ENCODE measurements around the gene THRA.

Gene THRA

DNA sequence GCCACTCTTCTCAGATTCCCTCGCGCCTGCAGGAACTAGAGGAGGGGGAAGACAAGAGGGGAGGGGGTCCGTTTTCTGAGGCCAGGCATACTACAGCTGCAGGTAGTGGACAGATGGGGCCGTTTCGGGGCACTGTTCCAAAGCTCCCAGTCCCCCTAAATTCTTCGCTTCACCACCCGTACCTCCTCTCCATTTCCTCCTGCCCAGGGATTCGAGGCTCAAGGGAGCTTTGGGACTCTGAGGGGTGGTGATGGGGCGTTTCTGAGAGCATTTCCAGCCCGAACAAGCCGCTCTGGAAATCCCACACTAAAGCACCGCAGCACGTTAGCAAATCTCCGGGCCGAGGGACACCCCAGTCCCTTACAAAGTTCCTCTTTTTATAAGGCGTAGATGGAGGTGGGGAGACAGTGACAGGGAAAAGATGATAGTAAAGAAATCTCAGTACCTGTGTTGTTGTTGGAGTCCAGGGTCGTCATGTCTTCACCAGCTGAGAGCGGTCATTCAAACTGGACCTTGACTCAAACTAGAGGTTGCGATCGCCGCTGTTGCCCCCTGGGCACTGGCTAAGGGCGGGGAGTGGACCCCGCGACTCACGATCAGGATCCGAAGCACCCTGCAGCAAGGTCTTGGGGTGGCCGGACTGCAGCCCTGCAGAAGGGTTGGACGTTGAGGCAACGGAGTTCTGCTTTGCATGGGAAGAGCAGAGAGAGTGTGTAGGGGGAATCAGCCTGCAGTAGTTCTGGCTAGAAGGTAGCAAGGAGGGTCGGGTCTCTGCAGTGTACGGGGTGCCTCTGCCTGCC is 37.1 kb downstream of the THRA start:
- DNase-seq (ENCODE audit: low read depth, low spot score) = no peak

DNA sequence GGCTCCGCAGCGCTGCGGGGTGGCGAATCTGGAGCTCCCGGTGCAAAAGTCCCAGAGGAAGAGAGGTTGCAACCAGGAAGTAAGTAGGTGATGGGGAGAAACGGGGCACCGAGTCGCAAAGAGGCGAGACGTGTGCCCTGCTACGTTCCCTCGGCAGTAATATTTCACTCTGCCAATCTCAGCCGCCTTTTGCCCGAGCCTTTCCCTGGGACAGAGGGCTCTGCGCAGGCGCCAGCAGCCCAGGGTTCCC is 37.6 kb downstream of the THRA start, which contains the start of gene NR1D1:
TSS of gene NR1D1 (minus strand) at position 171 of the 250 bp plus-strand sequence. CDS start 495 bp downstream, outside the sequence.
- DNase-seq (ENCODE audit: low read depth, low spot score) = no peak

DNA sequence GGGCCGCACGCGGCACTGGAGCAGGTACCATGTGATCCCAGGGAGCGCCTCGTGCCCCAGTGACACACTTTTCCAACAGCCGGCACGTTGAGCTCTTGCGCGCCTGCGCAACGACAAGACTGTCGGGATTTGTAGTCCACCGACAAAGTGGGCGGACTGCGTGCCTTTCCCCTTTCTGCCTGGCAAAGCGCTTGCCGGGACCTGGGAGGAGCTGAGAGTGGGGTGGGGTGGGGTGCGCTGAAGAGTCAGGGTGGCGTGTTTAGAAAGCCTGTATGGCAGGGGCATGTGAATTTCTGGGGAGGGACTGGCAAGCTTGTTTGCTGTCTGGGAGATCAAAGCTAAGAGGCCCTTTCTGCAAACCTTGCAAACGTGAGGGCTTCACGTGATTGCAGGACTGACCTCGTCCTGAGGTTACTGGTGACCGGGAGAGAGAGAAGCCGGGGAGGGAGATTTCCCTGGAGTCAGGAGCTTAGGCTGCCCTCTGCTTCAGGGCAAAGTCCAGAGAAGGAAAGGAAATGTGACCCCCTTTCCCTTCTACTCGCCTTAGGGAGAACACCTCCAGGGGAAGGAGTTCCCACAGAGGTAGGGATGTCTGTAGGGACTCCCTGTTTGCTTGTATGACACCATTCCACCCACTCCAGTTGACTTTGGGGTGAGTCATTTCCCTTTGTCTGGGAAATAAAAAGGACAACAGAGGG is 38.1 kb downstream of the THRA start:
- DNase-seq (ENCODE audit: low read depth, low spot score) = peak; percentile 94

DNA sequence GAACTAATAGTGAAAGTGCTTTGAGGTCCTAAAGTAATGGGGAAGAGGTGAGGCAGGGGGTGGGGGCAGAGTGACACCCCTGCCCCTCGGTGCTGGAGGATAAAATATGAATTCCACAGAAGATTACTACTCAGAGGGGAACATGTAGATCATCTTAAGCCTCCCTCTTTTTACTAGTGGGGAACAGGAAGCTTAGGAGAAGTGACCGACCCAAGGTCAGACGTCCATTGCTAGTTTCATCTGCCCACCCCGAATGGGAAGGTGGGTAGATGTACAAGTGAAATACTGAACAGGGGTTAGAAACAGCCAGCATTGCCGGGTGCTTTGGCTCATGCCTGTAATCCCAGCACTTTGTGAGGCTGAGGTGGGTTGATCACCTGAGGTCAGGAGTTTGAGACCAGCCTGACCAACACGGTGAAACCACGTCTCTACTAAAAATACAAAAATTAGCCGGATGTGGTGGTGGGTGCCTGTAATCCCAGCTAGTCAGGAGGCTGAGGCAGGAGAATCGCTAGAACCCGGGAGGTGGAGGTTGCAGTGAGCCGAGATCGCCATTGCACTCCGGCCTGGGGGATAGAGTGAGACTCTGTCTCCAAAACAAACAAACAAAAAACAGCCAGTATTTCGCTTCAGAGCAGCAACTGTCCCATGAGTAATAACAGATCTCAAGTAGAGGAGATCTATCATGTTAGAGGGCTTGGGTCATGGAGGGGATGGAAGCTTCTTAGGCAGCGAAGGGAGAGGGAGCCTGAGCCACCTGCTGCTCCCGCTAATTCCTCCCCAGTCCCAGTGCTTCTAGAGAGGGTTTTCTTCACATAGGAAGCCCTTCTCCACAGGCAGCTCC is 38.8 kb downstream of the THRA start:
- DNase-seq (ENCODE audit: low read depth, low spot score) = no peak

DNA sequence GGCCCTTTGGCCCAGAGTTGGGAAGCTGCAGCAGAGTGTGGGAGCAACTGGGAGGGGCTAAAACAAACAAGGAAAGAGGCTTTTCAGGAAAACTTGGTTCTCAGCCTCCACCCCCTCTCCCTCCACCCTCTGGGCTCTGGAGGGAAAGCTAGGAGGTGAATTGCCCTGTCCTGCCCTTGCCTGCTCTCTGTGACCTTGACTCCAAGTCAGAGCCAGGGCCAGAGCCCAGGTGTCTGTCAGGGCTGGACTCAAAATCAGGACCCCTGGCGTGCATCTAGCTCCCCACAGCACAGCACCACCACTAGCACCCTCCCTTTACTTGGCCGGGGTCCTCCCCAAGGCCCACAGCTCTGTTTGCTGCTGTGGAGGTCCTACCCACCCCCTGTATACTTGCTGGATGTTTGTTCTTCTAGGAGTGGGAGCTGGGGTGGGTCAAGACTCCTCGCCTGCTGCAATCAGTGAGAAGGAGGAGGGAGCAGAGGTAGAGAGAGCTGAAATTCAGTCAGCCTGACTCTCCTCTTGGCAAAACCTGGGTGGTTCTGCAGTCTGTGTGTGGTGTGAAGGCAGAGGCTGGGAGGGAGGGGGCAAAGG is 40.4 kb downstream of the THRA start:
- no peak for DNase-seq (ENCODE audit: low read depth, low spot score)

DNA sequence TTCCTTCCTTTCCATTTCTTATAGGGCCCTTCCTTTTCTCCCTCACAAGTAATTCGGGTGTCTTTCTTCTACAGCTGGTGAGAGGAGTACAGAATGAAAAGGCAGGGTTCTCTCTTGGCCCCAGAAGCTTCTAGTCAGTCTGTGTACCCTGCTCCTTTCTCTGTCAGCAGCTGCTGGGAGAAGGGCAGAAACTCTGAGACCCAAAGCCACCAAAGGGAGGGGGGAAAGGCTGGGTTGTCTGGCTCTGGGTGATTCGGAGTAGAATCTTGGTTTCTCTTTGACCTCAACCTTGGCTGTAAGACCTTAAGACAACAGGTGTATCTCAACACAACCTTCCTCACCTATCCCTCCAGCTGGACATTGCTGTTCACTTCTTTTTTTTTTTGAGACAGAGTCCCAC is 40.9 kb downstream of the THRA start:
- no peak for DNase-seq (ENCODE audit: low read depth, low spot score)

DNA sequence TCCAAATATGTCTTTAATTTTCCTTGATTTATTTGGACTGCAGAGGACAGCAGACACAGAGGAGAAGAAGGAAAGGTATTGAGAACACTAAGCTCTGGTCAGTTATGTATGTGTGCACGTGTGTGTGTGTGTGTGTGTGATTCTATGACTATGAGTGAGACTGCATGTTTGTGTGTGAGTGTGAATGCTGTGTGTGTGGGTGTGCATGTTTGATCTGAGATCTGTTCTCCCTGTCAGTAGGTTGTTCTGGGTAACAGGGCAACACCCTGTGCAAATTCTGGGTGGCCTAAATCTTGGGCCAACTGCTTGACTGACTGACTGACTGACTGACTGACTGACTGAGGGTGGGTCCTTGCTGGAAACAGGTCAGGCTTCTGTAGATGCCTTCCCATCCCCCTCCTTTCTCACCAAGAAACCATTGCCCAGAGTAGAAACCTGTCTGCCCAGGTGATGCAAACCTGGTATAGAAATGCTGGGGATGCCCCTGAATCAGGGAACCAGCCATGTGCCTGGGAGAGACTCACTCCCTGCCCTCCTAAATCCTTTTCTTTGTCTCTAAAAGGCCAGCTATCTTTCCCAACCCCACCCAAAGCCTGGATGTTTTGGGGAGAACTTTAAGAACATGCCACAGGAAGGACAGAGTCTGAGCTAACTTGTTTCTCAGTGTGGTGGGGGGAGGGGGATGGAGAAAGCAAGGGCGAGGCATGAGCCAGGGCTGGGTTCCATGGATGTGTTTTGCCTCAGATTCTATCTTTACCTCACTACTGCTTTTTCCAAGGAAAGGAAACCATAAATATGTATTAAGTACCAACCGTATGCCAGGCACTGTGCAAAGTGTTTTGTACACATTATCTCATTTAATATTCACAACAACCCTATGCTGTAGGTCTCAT is 42.1 kb downstream of the THRA start:
- DNase-seq (ENCODE audit: low read depth, low spot score) = no peak

DNA sequence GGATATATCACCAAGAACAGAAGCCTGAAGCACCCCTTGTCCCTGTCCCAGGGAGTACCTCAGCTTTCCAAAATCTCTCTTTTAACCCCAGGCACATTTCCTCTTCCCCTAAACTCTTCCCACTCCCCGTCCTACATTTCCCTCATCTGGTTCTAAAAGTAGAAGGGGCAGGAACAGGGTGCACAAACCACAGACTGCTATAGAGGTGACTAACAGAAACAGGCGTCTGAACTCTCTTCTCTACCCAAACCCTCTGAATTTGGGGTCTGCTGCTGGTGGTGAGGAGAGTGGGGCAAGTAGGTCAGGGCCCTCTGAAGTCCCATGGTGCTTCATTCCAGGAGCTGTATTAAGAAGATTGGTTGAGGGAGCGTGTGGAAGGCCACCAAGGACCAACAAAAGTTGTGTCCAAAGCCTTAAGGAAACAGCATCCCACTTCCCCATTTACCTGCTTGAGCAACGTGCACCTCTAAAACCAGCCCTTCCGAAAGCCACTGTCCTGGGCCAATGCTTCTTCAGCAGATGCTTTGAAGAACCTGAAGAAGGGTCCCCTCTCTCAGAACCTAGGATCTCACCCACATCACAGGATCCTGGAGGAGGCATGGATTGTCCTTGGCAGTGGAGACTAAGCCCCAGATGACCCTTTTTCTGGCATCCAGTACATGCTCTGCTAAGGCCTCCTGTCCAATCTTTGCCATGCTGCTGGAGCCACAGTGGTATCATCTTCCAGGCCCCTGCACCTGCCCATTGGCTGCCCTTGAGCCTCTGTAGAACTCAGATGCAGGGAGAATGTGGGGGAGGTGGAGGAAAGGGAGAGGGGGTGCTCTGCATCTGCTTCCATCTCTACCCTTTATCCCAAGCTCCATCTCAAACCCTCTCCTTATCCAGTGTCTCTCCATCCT is 43.3 kb downstream of the THRA start:
- no peak for DNase-seq (ENCODE audit: low read depth, low spot score)

DNA sequence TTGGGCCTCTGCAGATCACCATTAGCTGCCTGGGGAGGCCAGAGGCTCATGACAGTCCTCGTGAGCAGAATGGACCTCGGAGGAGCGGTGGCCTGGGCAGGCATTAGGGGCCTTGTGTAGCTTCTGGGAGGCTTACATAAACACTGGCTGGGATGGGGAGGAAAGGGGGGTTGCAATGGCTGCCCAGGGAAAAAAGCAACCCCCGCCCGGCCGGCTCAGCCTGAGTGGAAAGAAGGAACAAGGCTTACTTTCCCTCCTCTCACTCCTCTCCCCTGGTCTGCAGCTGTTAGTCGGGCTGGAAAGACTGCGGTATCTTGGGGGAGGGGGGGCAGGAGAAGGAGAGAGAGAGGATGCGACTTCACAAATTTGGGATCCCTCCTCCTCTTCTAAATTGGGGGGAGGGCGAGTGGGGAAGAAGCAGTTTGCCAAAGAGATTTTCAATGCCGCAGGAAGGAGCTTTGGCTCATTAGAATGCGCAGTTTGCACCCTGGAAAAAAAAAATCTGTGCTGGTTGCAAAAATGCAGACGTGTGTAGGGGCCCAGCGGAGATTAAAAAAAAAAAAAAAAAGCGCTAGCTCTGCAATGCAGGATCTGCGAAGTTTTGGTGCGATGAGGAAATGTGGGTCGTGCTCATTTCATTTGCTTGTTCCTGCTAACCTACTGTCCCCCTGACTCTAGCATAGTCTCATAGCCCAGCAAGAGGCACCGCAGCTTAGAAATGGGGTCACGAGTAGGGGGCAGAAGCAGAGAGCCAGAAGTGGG is 44.2 kb downstream of the THRA start:
- DNase-seq (ENCODE audit: low read depth, low spot score) = no peak

DNA sequence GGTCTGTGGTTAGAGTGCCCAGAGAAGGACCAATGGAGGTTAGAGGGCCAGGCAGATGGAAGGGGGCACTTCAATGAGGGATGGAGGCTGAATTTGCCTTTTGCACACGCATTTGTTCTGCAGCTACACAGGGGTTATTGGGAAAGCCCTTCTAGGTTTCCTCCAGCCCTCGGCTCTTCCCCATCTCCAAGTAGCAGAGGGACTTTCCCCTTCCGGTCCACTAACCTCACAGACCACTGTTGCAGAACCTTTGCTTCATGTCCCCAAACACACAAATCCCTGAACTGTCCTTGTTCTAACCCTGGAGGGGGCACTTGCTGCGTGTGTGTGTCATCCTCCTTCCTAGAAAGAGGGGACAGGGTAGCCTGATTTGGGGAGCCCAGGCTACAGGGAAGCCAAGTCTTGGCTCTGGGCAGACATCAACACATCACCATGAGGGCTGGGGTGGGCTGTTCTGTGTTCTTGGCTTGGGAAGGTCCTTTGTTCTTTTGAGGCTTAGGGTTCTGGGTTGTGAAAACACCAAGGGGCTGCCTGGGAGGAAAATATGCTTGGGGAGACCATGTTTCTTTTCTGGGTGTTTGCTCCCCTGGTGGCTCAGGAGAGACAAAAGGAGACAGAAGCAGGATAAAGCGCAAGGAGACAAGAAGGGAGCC is 44.9 kb downstream of the THRA start:
- DNase-seq (ENCODE audit: low read depth, low spot score) = no peak

DNA sequence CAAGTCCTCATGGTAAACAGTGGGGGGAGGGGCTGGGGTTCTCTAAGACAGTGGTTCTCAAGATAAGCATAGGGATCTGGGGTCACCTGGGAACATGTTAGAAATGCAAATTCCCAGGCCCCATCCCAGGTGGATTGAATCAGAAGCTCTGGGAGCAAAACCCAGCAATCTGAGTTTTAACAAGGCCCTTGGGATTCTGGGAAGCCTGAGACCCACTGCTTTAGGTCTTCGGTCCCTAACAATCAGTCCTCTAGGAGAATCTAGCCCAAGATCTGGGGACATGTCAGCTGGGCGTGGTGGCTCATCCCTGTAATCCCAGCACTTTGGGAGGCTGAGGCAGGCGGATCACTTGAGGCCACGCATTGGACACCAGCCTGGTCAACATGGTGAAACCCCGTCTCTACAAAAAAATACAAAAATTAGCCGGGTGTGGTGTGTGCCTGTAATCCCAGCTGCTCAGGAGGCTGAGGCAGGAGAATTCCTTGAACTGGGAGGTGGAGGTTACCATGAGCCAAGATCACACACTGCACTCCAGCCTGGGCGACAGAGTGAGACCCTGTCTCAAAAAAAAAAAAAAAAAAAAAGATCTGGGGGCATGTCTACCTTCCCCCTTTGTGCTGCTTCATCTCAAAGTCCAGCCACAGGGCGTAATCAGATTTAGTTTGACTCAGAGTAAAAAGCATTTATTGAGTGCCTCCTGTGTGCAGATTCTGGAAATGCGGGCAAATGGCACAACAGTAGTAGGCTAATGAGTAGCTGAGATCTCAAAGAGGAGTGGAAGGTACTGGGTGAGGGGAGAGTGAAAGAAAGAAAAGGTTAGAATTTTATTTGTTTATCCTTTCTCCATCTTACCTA is 46.4 kb downstream of the THRA start:
- no peak for DNase-seq (ENCODE audit: low read depth, low spot score)

DNA sequence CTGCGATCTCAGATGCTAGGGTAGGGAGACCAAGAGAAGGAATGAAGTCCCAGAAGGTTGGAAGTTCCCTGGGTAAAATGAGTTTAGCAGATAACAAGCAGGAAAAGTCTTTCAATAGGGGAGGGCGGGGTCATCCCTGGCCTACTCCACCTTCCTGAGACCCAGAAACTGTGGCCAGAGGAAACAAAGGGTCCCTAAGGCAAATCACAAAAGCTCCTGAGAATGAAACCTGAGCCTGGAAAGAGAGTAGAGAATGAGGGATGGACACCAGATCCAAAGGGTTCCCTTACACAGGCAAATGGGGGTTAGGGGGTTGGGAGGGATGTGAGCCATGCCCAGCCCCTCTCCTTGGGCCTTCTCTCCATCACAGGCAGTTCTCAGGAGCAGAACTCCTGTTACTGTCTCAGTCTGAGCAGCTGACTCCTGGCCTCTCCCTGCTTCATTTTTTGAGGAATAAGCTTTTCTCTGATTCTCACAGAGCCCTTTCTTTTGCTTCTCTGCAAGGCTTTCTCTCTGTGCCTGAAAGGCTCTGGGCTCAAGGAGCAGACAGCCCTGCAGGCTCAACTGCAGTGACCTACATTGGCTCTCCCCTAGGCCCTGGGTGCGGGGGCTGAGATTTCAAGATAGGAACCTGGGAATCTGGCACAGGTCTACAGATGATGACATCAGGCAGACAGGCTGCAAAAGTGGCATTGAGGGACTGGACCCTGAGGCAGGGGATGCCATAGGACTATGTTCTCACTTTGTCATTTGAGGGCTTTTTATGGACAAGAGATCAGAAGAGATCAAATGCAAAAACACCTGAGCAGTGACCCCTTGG is 47.5 kb downstream of the THRA start:
- DNase-seq (ENCODE audit: low read depth, low spot score) = no peak

DNA sequence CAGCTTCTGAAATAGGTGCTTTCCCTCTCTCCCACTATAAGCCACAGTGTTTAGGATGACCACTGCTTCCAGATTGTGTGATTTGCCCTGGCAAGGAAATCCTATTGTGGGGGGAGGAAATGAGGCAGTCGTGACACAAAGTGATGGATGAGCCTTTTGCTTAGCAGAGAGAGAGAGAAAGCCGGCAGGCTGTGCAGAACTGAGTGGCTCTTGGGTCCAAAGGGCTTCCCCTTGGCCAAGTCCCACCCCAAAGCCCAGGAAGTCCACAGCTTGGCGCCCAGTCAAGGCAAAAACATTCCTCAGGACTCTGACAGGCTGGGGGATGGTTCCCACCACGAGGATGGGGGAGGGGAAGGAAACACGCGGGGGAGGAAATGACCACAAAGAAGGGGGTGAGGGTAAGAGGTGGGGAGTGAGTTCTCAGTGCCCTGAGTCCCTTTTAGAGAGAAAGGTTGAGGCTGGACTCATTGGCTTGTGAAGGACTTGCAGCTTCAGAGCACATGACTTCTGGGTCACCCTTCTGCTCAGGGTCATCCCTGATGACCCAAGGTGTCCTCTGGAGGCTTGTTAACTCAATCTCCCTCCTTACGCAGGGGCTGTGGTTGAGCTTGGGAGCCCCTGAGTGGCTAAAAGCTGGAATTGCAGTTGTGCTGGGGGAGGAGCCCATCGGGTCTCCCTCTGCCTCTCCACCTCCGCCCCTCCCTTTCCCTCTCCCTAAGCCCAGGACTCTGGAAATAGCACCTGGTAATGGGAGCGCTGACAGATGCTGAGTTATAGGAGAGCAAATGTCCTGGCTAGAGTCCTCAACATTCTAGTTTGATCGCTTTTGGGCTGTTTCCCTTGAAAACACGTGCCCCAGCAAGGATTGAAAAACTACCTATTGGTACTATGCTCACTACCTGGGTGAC is 48.7 kb downstream of the THRA start:
- no peak for DNase-seq (ENCODE audit: low read depth, low spot score)

DNA sequence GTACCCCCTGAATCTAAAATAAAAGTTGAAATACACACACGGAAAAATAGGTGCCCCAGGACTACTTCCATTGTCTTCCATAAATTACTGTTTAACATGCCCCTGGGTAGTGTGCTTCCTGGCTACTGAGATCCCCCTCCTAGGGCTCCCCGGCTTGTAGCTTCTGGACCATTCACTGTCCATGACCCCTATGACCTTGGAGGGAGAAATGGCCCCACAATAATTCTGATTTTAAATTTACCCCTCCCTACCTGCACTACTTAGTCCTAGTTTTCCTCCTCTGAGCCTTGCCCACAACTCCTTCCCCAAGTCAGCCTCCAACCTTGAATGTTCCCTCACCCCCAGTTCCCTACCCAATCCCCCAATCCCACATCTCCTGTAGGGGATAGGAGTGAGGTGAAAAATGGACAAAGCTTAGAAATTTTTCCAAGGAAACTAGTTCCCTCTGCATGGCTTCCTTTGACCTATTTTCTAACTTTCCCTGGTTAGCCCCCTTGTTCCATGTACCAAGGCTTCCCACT is 49.5 kb downstream of the THRA start:
- DNase-seq (ENCODE audit: low read depth, low spot score) = no peak

DNA sequence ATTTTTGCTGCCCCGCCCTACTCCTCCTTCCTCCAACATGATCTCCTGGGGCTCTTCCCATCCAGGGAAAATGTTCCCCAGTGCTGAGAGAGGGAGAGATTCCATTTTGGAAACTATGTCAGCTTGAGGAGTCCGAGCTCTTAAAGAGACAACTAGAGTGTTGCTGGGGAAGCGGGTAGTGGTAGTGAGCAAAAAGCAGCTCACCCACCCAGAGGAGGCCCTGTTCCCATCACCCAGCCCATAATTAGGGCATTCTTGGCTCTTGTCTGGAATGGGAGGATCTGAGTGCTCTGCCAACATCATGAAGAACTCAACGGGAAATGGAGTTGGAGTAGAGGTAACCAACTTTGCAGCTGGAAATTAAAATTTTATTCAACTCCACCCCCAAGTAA is 49.9 kb downstream of the THRA start:
- no peak for DNase-seq (ENCODE audit: low read depth, low spot score)

Measured in smooth muscle cell of the brain vasculature (primary cell).